TTC549 (cell line): ENCODE measurements around the gene FAM174C.
"Not testable (repeated sequence)": the region's sequence is repeated elsewhere in the genome, so short reads cannot be mapped to it uniquely, and the experiment has no call there.

Experiments used
- FAIRE-seq: peaks from 2 replicates; lab custom pipeline; 2012; peaks lifted over from hg19 to GRCh38; lab: Jason Lieb, UNC

Gene FAM174C

DNA sequence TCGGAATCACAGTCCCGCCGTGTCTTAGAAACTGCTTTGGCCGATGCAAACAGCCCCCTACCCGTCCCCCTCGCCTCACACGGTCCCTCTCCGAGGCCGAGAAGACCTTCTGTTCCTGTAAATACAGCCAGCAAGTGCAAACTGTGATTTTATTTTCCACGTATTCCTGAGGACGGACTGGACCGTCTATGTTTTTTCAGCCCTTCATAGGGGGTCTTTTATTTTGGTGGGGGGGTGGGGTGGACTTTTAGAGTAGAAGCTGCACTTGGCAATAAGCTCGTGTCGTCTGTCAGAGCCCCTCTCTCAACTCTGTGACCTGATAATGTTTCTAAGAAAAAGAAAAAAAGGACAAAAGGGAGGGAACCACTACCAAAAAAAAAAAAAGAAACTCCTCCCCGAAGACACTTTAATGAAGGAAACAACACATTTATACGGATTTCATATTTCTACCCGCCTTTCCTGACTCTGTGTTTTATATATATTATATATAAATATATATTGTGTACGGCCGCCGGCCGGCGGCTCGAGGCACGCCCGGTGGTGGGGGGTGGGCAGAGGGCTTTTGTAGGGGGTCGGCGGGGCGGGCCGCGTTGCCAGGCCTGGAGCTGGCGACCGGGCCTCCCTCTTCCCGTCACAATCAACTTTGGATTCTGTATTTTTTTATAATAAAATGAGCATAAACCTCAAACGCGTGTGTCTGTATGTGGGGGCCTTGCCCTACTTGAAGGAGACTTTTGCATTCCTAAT, 25.6 kb downstream of the FAM174C start:
- no peak for FAIRE-seq

DNA sequence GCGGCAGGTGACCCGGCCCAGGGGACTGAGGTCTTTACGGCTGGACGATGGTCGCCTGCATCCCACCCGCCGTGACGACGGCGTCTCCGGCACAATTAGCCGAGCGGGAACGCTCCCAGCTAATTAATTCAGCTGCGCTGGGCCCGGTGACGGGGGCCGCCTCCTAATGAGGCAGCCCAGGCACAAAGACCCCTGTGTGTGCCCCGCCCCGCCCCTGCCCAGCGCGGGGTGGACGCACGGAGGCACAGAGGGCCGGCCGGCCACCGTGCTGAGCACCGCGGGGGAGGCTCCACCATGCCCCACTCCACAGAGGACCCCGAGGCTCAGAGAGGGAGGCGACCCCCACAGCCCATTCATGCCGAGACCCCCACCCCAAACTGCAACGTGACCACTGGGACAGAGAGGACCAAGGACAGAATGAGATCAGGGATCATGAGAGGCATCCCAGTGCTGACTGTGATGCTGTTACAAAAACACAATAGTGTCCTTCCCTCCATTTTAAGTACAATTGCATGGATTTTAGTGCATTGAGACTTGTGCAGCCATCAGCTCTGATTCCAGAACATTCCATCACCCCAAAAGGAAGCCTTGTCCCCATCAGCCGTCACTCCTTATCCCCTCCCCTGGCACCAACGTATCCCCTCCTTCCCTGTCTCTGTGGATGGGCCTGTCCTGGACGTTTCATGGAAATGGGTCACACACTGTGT, 27.4 kb downstream of the FAM174C start:
- FAIRE-seq: no peak

DNA sequence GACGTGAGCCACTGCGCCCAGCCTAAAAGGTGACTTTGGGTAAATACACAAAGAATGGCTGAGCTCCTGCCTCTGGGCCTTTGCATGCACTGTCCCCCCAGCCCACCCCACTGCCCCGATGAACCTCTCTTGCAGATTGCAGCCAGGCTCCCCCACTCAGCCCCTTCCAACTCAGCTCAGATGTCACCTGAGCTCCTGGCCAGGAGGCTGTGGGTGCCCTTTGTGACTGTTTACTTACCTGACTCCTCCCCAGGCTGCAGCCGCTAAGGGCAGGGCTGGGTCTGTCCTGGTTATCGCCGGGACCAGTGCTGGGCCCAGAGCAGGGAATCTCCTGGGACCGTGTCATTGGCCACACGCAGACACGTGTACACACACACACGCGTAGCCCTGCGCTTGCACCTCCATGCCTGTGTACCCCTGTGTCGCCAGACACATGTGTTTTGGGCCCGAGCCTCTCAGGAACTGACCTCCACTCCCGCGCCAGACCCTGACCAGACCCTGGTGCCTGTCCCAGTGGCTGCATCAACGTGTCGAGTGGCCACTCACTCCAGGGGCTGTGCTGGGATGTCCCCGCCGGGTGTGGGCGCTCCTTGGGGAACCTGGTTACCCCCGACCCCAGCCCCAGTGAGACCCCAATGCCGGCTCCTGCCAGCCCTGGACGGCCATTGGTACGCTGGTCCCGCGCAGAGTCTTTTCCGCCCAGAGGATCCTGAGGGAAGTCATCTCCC, 29.0 kb downstream of the FAM174C start:
- FAIRE-seq: no peak

DNA sequence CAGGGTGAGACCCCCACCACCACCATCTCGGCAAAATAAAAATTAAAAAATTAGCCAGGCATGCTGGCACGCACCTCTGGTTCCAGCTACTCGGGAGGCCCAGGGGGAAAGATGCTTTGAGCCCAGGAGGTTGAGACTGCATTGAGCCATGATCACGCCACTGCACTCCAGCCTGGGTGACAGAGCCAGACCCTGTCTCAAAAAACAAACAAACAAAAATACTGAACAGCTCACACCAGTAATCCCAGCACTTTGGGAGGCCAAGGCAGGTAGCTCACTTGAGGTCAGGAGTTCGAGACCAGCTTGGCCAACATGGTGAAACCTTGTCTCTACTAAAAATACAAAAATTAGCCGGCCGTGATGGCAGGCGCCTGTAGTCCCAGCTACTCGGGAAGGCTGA, 30.0 kb downstream of the FAM174C start:
- not testable (repeated sequence) for FAIRE-seq

DNA sequence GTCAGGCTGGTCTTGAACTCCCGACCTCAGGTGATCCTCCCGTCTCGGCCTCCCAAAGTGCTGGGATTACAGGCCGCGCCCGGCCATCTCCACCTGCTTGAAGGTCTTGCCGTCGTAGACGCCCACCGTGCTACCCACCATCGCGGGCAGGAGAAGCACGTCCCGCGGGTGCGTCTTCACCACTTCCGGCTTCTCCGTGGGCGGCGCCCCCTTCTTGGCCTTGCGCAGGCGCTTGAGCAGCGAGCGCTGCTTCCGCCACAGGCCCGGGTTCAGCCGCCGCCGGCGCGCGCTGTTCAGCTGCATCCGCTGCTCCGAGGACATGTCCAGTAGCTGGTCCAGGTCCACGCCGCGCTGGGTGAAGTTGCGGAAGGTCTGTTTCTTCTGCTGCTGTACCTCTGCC, 32.0 kb downstream of the FAM174C start:
- FAIRE-seq: no peak

DNA sequence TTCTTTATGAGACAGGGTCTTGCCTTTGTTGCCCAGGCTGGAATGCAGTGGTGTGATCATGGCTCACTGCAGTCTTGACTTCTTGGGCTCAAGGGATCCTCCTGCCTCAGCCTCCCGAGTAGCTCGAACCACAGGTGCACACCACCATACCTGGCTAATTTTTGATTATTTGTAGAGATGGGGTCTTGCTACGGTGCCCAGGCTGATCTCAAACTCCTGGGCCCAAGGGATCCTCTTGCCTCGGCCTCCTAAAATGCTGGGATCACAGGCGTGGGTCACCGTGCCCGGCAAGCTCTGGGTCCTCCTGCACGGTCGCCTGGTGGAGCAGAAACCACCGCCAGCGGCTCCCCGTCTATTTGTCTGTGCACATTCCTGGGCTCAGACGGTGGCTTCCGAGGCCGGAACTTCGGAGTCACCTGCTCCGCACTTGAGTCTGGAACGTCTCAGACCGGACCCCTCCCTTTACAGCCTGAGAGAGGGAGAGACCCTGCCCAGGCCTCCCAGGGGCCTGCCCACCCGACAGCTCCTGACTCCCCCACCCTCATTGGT, 32.5 kb downstream of the FAM174C start:
- FAIRE-seq: no peak

DNA sequence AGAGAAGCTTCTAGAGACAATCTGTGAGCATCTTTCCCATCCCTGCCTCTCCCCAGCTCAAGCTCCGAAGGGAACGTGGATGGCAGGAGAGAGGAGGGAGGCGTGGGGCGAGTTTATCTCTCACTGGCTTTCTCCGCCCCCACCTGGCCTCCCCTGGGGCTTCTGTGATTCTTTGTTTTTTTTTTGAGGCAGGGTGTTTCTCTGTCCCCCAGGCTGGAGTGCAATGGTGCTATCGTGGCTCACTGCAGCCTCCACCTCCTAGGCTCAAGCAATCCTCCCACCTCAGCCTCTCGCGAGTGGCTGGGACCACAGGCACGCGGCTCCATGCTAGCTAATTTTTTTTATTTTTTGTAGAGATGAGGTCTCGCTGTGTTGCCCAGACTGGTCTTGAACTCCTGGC, 33.4 kb downstream of the FAM174C start:
- FAIRE-seq: no peak

DNA sequence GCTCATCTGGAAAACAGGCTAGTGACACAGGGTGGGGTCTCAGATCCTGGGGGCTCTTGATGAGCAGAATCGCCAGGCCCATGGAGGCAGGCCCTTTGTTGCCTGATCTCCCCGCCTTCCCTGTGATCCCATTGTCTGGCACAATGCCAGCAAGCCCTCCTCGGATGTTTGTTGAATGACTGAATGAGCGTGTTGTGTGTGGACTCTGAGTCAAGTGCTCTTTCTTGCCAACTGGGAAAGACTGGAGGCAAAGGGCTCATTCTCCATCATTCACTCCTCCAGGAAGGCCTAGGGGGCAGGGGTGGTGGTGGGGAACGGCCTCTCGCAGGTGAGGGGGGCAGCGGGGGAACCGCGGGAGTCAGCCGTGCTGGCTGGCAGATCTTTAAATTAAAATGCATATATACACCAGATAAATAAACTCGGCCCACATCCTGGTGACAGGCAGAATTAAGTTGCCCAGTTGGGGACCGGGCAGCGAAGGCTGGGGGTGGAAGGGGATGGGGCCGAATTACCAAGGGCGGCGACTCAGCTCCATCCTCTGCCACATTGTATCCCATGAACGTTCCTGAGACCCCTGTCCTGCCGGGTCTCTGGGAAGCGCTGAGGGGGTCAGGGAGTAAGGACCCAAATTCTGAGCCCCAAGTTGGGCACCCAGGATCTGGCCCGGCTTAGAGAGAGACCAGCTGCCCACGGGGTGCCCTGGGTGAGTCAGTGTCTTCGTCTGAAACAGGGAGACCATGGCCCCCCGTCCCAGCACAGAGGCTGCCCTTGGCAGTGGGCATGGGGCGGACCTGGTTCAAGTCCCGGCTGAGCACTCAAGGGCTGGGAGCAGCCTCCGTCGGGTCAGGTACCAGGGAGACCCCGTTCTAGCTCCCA, 34.9 kb downstream of the FAM174C start:
- no peak for FAIRE-seq

DNA sequence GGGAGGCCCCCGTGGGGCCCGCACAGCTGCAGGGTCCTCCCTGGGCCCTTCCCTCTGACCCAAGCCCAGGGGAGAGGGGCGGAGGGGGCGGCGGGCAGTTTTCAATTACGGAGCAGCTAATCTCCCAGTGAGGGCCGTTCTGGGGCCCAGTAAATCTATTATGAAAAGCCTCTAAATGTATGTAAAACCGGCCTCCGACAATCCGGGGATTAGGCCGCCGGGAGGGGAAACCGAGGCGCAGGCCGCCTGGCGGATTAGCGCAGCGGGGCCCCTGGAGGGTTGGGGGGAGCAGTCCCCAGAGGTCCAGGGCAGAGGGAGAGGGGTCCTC, 35.5 kb downstream of the FAM174C start:
- FAIRE-seq: no peak

DNA sequence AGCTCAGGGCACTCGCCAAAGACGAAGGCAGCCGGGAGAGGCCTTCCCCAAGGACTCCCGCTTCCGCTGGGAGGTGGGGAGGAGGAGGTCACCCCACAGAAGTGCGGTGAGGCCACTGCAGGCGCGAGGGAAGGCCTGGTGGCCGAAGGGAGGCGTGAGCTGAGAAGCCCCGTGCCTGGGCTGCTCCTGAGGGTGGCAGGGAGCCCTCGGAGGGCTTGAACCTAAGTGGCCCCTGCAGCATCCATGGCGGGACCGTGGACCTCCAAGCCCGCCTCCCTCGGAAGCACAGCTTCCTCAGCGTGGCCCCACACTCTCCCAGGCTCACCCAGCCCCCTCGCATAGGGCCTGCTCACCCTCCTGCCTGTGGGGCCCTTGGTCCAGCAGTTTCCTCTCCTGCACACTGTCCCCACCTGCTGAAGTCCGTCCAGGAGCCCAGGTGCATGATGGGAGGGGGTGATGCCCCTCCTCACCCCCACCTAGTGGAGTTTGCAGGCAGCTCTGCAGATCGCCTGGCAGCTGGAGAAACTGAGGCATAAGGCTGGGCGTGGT, 36.3 kb downstream of the FAM174C start:
- FAIRE-seq: no peak

DNA sequence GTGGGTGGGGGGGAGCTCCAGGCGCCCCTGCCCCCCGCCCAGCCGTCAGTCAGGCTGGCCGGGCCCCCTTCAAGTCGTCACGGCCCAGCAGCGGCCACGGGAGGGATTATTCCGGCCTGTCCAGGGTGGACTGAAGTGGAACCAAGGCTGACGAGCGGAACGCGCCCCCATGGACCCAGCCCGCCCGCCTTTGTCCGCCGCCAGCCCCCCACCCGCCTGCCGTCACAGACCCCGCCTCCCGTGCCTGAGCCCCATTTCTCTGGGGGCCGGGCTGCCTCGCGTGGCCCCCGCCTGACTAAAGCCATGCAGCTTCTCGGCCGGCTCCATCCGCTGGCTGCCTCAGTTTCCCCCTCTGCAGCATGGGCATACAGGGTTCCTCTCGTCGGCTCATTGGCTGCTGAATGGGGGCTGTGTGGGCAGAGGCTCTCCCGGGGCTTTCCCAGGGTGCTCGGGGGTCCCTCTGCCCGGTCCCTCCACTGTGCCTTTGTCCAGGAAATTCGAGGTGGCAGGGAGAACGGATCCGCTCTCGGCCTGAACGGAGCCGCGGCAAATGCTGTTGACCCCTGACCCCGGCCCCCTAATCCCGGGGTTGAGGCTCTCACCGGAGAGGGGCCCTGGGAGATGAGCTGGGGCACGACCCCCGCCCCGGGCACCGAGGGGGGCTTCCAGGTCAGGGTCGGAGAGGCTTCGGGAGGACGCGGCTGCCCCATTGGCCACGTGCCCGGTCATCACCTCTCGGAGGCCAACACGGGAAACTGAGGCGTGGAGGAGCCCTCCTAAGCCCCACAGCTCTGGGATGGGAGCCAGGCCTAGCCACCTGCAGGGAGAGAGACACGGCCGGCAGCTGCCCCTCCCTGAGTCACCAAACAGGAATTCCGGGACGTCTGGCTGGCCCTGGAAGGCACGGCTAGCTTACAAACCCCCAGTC, 37.7 kb downstream of the FAM174C start:
- no peak for FAIRE-seq

DNA sequence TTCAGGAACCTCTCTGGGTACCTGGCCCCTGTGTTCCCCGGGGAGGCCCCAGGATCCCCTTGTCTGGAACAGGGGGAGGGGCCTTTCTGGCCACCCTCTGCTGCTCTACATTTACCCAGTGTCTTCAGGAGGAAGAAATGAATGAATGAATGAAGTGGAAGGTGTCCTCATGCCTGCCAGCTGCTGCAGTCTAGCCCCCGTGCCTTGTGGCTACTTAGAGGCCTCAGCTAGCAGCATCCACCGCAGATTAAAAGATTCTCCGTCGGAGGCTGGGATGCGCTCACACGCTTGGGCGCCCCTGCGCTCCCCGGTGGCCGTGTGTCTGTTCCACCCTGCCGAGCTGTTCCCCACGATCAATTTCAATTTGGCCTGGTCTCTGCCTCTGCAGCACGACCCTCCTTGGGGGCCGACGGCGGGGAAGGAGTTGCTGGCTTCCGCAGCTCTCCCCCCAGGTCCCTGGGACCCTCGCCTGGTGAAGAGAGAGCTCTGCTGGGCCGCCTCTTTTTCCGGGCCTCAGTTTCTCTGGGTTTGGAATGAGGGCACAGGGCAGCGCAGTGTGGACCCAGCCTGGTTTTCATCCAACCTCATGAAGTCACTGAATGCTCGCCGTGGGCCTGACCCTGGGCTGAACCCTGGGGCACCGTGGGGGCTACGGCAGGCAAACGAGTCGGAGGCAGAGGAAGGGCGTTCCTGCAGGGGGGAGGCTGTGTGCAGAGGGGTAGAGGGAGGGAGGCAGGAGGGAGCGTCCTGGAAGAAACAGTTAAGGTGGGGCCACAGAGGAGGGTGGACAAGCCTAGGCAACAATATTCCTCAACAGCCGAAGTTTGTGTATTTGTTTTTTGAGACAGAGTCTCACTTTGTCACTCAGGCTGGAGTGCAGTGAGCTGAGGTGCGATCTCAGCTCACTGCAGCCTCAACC, 38.6 kb downstream of the FAM174C start:
- no peak for FAIRE-seq

DNA sequence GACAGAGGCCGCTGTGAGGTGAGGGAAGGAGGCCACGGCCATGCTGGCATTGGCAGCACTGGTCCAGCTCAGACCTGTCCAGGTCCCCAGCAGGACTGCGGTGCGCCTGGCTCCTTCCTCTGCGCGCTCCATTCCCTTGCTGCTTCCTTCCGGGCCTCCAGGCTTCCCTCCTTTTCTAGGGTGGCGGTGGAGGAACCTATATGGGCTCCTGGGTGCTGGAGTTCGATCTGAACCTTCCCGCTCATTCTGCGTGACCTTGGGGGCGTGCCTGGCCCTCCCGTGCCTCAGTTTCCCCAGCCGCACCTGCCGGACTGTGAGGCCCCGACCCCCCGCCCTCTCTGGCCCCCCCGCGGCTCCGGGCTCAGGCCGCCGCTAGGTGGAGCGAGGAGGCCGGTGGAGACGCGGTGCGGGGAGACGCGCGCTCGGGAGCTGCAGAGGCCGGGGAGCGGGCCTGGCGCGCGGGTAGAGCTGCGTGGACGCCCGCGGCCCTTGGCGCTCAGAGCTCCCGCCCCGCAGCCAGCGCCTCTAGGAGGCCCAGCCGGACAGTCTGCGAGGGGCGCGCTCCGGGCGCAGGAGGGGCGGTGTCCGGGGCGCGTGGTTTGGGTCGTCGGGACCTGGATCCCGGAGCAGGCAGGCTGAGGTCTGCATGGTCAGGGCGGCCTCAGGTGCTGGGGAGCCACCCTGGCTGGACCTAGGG, 40.3 kb downstream of the FAM174C start:
- FAIRE-seq: no peak

DNA sequence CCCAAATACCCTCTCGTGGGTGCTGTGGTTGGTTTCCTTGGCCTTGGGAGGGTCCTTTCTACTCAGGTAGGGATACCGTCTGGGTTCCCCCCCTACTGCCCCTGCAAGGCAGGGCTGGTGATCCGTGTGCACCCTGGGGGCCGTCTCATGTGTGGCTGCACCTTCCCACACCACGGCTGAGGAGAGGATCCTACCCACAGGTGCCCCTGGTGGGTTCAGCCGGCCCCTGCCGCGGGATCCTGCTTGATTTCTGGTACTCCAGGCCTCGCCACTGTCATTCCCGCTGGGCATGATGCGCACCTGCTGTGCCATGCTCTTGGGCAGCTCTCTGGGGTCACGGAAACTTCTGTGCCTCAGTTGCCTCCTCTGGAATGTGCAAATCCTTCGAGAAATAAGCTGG, 41.1 kb downstream of the FAM174C start:
- no peak for FAIRE-seq

DNA sequence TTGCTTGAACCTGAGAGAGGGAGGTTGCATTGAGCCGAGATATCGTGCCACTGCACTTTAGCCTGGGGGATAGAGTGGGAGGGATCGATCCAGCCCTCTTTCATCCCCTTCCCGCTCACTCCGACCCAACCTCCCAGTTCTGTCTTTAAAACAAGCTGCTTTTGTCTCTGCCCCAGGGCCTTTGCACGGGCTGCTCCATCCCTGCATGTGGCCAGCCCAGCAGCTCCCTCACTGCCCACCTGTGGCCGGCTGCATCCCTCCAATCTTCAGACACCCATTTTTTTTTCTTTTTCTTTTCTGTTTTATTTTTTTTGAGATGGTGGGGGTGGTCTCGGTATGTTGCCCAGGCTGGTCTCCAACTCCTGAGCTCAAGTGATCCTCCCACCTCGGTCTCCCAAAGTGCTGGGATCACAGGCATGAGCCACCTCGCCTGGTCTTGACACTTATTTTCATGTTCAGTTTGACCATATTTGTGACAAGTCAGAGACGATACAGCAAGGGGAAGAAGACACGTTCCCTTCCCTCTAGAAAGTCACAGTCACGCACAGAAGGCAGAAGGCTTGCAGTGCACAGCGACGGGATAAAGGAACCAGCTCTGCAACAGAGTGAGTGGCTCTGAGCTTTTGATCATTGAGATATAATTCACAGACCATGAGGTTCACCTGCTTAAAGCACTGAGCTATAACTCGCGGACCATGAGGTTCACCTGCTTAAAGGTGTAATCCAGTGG, 42.1 kb downstream of the FAM174C start:
- FAIRE-seq: no peak

DNA sequence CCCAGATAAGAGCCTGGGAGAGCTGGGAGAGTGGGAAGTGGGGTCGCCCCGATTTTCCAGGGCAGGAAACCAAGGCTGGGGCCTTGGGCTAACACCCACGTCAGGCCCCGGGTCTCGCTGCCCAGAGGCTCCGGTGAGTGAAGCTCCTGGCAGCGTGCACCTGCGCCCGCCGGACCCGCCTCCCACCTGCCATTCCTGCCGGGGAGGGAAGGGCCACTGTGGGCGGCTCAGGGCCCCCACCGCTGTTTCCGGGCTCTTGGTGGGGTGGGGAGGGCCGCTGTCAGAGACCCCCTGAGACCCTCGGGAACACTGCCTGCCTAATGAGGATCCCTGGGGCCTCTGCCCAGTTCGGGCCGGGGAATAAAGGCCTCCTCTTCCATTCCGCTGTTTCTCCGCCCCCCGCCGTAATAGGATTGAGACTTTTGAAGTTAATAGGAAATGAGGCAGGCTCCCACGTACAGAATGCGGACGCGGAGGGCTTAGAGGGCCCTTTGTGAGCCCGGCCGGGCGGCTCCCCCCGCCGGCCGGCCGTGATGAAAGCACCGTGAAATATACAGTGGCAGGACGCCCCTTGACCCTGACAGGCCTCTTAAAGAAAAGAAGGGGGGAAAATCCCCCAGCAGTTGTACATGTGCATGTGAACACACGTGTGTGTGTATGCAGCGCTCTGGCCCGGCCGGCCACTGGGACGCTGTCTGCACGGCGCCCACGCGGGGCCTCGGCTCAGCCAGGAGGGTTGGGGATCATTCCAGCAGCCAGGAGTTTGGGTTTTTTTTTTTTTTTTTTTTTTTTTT, 43.5 kb downstream of the FAM174C start:
- FAIRE-seq: no peak

DNA sequence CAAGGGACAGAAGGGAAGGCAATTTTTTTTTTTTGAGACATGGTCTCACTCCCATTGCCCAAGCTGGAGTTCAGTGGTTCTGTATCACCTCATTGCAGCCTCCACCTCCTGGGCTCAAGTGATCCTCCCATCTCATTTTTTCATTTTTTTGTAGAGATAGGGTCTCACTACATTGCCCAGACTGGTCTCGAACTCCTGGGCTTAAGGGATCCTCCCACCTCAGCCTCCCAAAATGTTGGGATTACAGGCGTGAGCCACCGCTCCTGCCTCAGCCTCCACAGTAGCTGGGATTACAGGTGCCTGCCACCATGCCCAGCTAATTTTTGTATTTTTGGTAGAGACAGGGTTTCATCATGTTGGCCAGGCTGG, 44.9 kb downstream of the FAM174C start:
- not testable (repeated sequence) for FAIRE-seq

DNA sequence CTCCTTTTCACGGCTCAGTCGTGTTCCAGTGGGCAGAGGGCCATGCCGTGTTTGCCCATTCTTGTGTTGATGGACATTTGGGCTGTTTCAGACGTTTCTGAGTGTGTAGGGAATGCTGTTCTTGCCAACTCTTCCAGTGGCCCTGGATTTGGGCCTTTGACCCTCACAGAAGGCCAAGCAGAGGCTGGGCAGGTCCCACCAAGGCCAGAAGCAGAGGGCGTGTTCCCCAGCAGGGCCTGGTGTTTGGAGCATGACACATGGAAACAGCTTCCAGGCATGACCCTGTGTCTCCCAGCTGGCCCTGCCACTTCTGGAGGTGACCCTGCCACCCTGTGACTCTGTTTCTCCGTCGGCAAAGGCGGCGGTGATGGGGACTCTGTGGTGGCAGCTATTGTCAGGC, 46.2 kb downstream of the FAM174C start:
- no peak for FAIRE-seq
